K562 (cell line): ENCODE measurements around the gene KCND3. TPM values are rescaled to one million over a fixed set of nuclear protein-coding genes. Genes with fewer than 3 reads are reported as not detected.

Experiments
- ARID3B ChIP-seq: fragments of 250-450 bp; sonication (Bioruptor Pico); IDR thresholded peaks from 2 replicates; pipeline ENCODE4 v1.4.0; 2020; ENCODE audit warnings: borderline replicate concordance
- HBP1 ChIP-seq: fragments of 450-650 bp; formaldehyde crosslinking; IDR thresholded peaks from 2 replicates; pipeline ENCODE4 v1.4.0; 2022; ENCODE audit warnings: missing genetic modification characterization
- NFATC3 ChIP-seq: fragments of 450-650 bp; IDR thresholded peaks from 2 replicates; pipeline ENCODE4 v1.6.1; 2017; ENCODE audit warnings: mild to moderate bottlenecking
- RREB1 ChIP-seq: fragments of 250-450 bp; sonication (Bioruptor Pico); IDR thresholded peaks from 2 replicates; pipeline ENCODE4 v1.4.0; 2020
- ZBTB40 ChIP-seq, 2 experiments: fragments of 450-650 bp in 1 of 2; sonication (generic) in 1 of 2; formaldehyde crosslinking in 1 of 2; IDR thresholded peaks; 2 replicates each; pipeline versions ENCODE4 v1.7.1 to v1.9.0; 2016 to 2022; ENCODE audit warnings: inconsistent platforms in 1 of 2, mild to moderate bottlenecking in 1 of 2, missing genetic modification reagents in 1 of 2
- ZNF280B ChIP-seq: fragments of 250-450 bp; sonication (Bioruptor Pico); IDR thresholded peaks from 2 replicates; pipeline ENCODE4 v1.5.1; 2021; ENCODE audit warnings: mild to moderate bottlenecking
- polyA plus RNA-seq, 8 experiments: library from polyadenylated mRNA; depleted of rRNA in 4 of 8; stranded (reverse) in 5 of 8; unstranded in 3 of 8; fragments of >200 nt; fragmentation: Nextera tagmentation in 2 of 8; fragmentation: Illumina TruSeq in 1 of 8; extraction: Ambion mirVana in 2 of 8; extraction: Trizol in 1 of 8; gene quantifications; 2 replicates each; pipeline versions ENCODE4 v1.2.1 to v1.2.3, GENCODE V29; 2011 to 2014; ENCODE audit warnings: inconsistent platforms in 1 of 8, missing spikeins in 1 of 8
- total RNA-seq, 7 experiments: library from RNA; depleted of rRNA in 6 of 7; stranded (reverse); fragments of >200 nt in 6 of 7; fragmentation: Illumina TruSeq in 2 of 7; extraction: Trizol in 2 of 7; gene quantifications; 2 replicates each; pipeline versions ENCODE4 v1.2.1 to v1.2.3, GENCODE V29; 2011 to 2021; ENCODE audit warnings: low replicate concordance in 1 of 7

KCND3 gene
- total and polyA plus RNA-seq, 9 of the 15 experiments (the other 6 are each of a cell fraction or from before 2014, with no cell fraction given) = not detected

GRCh38 chr1:111863401-111863800, 126.1 kb downstream of the KCND3 start (continued):
- TF ChIP-seq ZBTB40 (IDR thresholded peaks at IDR 0.05) = no peak
- TF ChIP-seq ZBTB40 (CRISPR knock-in tag; IDR thresholded peaks at IDR 0.05) = no peak
- no peak for TF ChIP-seq NFATC3
- TF ChIP-seq HBP1 = no peak
- no peak for TF ChIP-seq ZNF280B (CRISPR knock-in tag)
- no peak for TF ChIP-seq RREB1 (CRISPR knock-in tag)
- no peak for TF ChIP-seq ARID3B (CRISPR knock-in tag)
